Measurements from ENCODE around the gene SFT2D2.

SFT2D2 gene

DNA sequence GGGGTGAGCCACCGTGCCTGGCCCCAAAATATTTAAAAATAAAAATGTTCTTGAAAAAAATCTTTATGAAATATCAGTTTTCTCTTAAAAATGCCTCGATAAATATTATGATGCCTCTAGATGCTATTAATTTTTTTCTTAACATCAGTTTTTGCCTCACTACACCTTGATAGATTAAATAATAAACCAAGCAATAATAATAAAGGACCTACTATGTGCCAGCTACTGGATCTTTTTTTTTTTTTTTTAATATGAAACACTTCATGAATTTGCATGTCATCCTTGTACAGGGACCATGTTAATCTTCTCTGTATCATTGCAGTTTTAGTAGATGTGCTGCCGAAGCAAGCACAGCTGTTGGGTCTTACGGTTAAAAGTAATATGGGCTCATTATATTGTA is 37.3 kb downstream of the SFT2D2 start:
- Mint-ChIP-seq H3K27ac (no peak overlapping the region), H3K9me3 (no peaks in the 10 kb centered on the region), H3K36me3 (ENCODE audit: low read depth) (peaks cover 87% of the 10 kb centered on the region), H3K4me1 (ENCODE audit: low read depth) (peaks cover 7% of the 10 kb centered on the region), H3K27me3 (no peaks in the 10 kb centered on the region), H3K4me3 (no peak overlapping the region)
- intact Hi-C loops (cut with micrococcal nuclease) = no loop called here

DNA sequence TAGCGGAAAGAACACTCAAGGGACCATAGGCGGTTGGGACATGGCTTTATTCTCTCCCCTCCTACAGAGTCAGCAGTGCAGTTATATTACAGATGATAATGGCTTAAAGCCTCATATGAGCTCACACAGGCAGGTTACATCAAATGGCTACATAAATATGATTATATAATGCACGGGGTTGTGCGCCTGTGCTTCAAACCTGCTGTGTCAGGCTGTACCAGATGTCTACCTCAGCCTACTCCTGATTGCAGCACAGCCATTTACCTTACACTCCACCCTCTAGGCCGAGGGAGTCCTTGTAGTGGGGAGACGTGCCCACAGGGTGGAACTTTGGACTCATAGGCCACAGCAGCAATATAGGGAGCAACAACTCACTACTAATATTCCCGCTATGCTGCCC is 38.5 kb downstream of the SFT2D2 start:
- no peak overlapping the region for H3K4me3 Mint-ChIP-seq

GRCh38 chr1:168265596-168265995 is 39.8 kb downstream of the SFT2D2 start:
- Mint-ChIP-seq H3K27me3 (no peaks in the 10 kb centered on the region), H3K36me3 (ENCODE audit: low read depth) (peaks cover 89% of the 10 kb centered on the region), H3K27ac (no peak overlapping the region), H3K4me3 (no peak overlapping the region), H3K4me1 (ENCODE audit: low read depth) (peaks cover 7% of the 10 kb centered on the region), H3K9me3 (no peaks in the 10 kb centered on the region)
- intact Hi-C loops (cut with micrococcal nuclease) = no loop called here

More for the DNA sequence above, 38.5 kb downstream of the SFT2D2 start:
- no peaks in the 10 kb centered on the region for H3K9me3 Mint-ChIP-seq
- no peaks in the 10 kb centered on the region for H3K27me3 Mint-ChIP-seq
- H3K27ac Mint-ChIP-seq = no peak overlapping the region
- peaks cover 7% of the 10 kb centered on the region for H3K4me1 Mint-ChIP-seq (ENCODE audit: low read depth)
- peaks cover 88% of the 10 kb centered on the region for H3K36me3 Mint-ChIP-seq (ENCODE audit: low read depth)
- intact Hi-C loops (cut with micrococcal nuclease) = no loop called here

DNA sequence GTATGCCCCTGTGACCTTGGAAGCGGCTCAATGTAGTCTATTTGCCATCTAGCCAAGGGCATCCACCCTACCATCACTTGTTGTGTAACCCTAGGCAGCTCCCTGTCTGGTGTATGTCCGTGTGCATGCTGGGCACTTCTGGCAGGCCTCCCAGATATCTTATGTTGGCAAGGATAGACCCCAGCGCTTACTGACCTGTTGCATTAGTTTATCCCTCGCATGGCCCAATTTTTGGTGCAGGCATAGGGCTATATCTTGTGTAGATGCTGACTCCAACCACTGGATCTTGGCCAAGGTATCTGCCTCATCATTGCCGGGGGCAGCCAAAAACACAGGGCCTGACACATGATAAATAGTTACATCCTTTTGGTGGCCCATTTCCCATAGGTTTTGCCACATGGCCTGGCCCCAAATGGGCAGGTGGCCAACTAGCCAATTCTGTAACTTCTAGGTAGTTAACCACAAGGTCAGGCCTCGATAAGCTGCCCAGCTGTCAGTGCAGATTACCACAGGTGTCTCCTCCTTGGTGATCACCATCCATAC is 40.9 kb downstream of the SFT2D2 start:
- Mint-ChIP-seq H3K4me3 (no peak overlapping the region), H3K27me3 (no peaks in the 10 kb centered on the region), H3K9me3 (no peaks in the 10 kb centered on the region), H3K36me3 (ENCODE audit: low read depth) (peaks cover 78% of the 10 kb centered on the region), H3K27ac (no peak overlapping the region), H3K4me1 (ENCODE audit: low read depth) (no peaks in the 10 kb centered on the region)
- intact Hi-C loops (cut with micrococcal nuclease) = no loop called here

DNA sequence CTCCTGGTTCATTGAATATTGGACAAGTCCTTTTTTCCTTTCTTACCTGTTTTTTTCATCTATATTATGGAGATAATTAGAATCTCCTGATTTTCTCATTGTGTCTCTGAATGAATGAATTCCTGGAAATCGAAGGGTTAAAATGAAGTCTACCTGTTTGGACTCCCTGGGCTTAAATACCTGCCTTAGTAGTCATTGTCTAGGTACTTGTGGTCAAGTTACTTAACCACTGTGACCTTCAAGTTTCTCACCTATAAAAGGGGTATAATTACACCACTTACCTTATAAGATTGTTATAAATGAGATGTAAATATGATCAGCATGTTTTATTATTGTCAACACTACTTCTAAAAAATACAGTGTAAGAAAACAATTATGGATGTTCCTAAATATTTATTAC is 45.8 kb downstream of the SFT2D2 start:
- H3K27me3 Mint-ChIP-seq = no peaks in the 10 kb centered on the region
- H3K36me3 Mint-ChIP-seq (ENCODE audit: low read depth) = peaks cover 31% of the 10 kb centered on the region
- H3K27ac Mint-ChIP-seq = no peak overlapping the region
- no peak overlapping the region for H3K4me3 Mint-ChIP-seq
- peaks cover 5% of the 10 kb centered on the region for H3K9me3 Mint-ChIP-seq
- H3K4me1 Mint-ChIP-seq (ENCODE audit: low read depth) = peaks cover 10% of the 10 kb centered on the region
- intact Hi-C loops (cut with micrococcal nuclease) = no loop called here

- Mint-ChIP-seq H3K4me1 (ENCODE audit: low read depth) (peaks cover 10% of the 10 kb centered on the region), H3K4me3 (no peak overlapping the region), H3K36me3 (ENCODE audit: low read depth) (peaks cover 23% of the 10 kb centered on the region), H3K9me3 (peaks cover 5% of the 10 kb centered on the region), H3K27me3 (no peaks in the 10 kb centered on the region), H3K27ac (no peak overlapping the region)
- intact Hi-C loops (cut with micrococcal nuclease) = no loop called here
Observed at GRCh38 chr1:168273575-168273974, 47.8 kb downstream of the SFT2D2 start.

- Mint-ChIP-seq H3K4me3 (no peak overlapping the region), H3K4me1 (ENCODE audit: low read depth) (peaks cover 12% of the 10 kb centered on the region), H3K9me3 (no peaks in the 10 kb centered on the region), H3K36me3 (ENCODE audit: low read depth) (peaks cover 30% of the 10 kb centered on the region), H3K27me3 (no peaks in the 10 kb centered on the region), H3K27ac (no peak overlapping the region)
- intact Hi-C loops (cut with micrococcal nuclease) = no loop called here
Observed at GRCh38 chr1:168279253-168279652, 53.4 kb downstream of the SFT2D2 start.

GRCh38 chr1:168280296-168280927 is 54.6 kb downstream of the SFT2D2 start, which contains the start of gene TBX19:
Gene TBX19 (plus strand): TSS chr1:168280877. CDS start chr1:168281091, 214 bp downstream.
- Mint-ChIP-seq H3K4me3 (no peak within 1 kb of the TSS), H3K27ac (no peak within 1 kb of the TSS), H3K4me1 (ENCODE audit: low read depth) (peaks cover 12% of the 10 kb centered on the region), H3K27me3 (no peaks in the 10 kb centered on the region), H3K36me3 (ENCODE audit: low read depth) (peaks cover 30% of the 10 kb centered on the region), H3K9me3 (no peaks in the 10 kb centered on the region)
- intact Hi-C loops (cut with micrococcal nuclease) = no loop called here

- Mint-ChIP-seq H3K9me3 (no peaks in the 10 kb centered on the region), H3K27me3 (no peaks in the 10 kb centered on the region), H3K4me1 (ENCODE audit: low read depth) (peaks cover 18% of the 10 kb centered on the region), H3K27ac (no peak overlapping the region), H3K4me3 (no peak overlapping the region), H3K36me3 (ENCODE audit: low read depth) (peaks cover 33% of the 10 kb centered on the region)
- intact Hi-C loops (cut with micrococcal nuclease) = no loop called here
Observed at GRCh38 chr1:168281603-168282325, 56.0 kb downstream of the SFT2D2 start.

DNA sequence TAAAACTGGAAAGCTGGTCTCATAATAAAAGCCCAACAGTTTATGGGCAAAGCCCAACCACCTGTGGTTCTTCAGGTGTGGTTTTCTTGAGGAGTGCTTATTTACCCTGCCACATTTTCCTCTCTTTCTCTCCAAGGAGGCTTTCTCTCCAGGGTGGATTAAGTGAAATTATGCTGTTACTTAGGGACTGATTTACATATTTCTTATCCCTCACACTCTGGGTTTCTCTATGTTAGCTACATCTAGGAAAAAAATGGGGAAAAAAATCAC is 59.7 kb downstream of the SFT2D2 start:
- no peak overlapping the region for H3K4me3 Mint-ChIP-seq
- intact Hi-C loops (cut with micrococcal nuclease) = no loop called here

GRCh38 chr1:168285971-168286927 is 60.4 kb downstream of the SFT2D2 start:
- H3K4me1 Mint-ChIP-seq (ENCODE audit: low read depth) = peaks cover 17% of the 10 kb centered on the region
- intact Hi-C loops (cut with micrococcal nuclease) = no loop called here
- no peaks in the 10 kb centered on the region for H3K27me3 Mint-ChIP-seq
- H3K9me3 Mint-ChIP-seq = no peaks in the 10 kb centered on the region
- no peak overlapping the region for H3K4me3 Mint-ChIP-seq
- H3K36me3 Mint-ChIP-seq (ENCODE audit: low read depth) = peaks cover 33% of the 10 kb centered on the region
- H3K27ac Mint-ChIP-seq = no peak overlapping the region

More for the DNA sequence above, 59.7 kb downstream of the SFT2D2 start:
- Mint-ChIP-seq H3K9me3 (no peaks in the 10 kb centered on the region), H3K27me3 (no peaks in the 10 kb centered on the region), H3K36me3 (ENCODE audit: low read depth) (peaks cover 33% of the 10 kb centered on the region), H3K4me1 (ENCODE audit: low read depth) (peaks cover 17% of the 10 kb centered on the region), H3K27ac (no peak overlapping the region)

GRCh38 chr1:168287237-168287664 is 61.4 kb downstream of the SFT2D2 start:
- no peaks in the 10 kb centered on the region for H3K27me3 Mint-ChIP-seq
- no peak overlapping the region for H3K27ac Mint-ChIP-seq
- intact Hi-C loops (cut with micrococcal nuclease) = no loop called here
- peaks cover 17% of the 10 kb centered on the region for H3K4me1 Mint-ChIP-seq (ENCODE audit: low read depth)
- peaks cover 28% of the 10 kb centered on the region for H3K36me3 Mint-ChIP-seq (ENCODE audit: low read depth)
- no peak overlapping the region for H3K4me3 Mint-ChIP-seq
- no peaks in the 10 kb centered on the region for H3K9me3 Mint-ChIP-seq

GRCh38 chr1:168288311-168289052 is 62.7 kb downstream of the SFT2D2 start:
- Mint-ChIP-seq H3K27ac (no peak overlapping the region), H3K9me3 (no peaks in the 10 kb centered on the region), H3K36me3 (ENCODE audit: low read depth) (peaks cover 37% of the 10 kb centered on the region), H3K4me1 (ENCODE audit: low read depth) (peaks cover 14% of the 10 kb centered on the region), H3K4me3 (no peak overlapping the region), H3K27me3 (no peaks in the 10 kb centered on the region)
- intact Hi-C loops (cut with micrococcal nuclease) = no loop called here
